Measurements from ENCODE around the gene ELP4.

DNA sequence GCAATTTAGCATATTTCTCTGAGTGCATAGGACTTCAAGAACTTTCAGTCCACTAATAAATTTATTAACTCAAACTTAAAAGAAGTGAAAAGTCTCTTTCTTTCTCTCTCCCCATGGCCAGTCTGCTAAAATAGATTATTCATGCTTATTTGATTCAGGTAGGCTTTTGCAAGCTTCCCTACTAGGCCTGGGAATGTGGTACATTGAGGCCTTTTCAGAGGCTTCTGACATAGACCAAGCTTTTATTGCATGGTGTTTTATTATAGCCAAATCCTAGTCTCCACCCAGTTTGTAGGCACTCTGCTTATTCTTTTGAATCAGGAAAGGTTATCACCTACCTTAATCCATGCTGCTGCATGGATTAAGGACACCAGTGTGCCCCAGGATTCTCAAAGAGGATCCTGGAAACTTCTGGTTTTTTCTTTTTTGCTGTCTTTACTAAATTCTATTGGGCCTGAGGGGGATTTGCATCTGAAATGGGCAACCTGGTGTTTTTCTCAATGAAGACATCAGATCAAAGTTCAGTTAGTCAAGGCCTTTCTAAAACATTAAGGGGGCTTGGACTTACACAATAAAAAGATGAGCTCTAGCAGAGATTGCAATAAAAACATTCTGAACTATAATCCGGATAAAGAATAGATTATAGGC is 92.2 kb downstream of the ELP4 start:
- TF ChIP-seq, protein P1, sequence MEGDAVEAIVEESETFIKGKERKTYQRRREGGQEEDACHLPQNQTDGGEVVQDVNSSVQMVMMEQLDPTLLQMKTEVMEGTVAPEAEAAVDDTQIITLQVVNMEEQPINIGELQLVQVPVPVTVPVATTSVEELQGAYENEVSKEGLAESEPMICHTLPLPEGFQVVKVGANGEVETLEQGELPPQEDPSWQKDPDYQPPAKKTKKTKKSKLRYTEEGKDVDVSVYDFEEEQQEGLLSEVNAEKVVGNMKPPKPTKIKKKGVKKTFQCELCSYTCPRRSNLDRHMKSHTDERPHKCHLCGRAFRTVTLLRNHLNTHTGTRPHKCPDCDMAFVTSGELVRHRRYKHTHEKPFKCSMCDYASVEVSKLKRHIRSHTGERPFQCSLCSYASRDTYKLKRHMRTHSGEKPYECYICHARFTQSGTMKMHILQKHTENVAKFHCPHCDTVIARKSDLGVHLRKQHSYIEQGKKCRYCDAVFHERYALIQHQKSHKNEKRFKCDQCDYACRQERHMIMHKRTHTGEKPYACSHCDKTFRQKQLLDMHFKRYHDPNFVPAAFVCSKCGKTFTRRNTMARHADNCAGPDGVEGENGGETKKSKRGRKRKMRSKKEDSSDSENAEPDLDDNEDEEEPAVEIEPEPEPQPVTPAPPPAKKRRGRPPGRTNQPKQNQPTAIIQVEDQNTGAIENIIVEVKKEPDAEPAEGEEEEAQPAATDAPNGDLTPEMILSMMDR (IDR thresholded peaks at IDR 0.05; ENCODE audit: poor library complexity): no peak
- TF ChIP-seq EZH2phosphoT487 (IDR thresholded peaks at IDR 0.05; ENCODE audit: low read depth, severe bottlenecking, unreplicated experiment): no peak
